ENCODE data around the gene TNS1. TPM values are rescaled to one million over a fixed set of nuclear protein-coding genes. Genes with fewer than 3 reads are reported as not detected.

Gene TNS1
- polyA plus RNA-seq, 1 of the 3 experiments (the other 2 are of a cell fraction): 12.1 TPM

DNA sequence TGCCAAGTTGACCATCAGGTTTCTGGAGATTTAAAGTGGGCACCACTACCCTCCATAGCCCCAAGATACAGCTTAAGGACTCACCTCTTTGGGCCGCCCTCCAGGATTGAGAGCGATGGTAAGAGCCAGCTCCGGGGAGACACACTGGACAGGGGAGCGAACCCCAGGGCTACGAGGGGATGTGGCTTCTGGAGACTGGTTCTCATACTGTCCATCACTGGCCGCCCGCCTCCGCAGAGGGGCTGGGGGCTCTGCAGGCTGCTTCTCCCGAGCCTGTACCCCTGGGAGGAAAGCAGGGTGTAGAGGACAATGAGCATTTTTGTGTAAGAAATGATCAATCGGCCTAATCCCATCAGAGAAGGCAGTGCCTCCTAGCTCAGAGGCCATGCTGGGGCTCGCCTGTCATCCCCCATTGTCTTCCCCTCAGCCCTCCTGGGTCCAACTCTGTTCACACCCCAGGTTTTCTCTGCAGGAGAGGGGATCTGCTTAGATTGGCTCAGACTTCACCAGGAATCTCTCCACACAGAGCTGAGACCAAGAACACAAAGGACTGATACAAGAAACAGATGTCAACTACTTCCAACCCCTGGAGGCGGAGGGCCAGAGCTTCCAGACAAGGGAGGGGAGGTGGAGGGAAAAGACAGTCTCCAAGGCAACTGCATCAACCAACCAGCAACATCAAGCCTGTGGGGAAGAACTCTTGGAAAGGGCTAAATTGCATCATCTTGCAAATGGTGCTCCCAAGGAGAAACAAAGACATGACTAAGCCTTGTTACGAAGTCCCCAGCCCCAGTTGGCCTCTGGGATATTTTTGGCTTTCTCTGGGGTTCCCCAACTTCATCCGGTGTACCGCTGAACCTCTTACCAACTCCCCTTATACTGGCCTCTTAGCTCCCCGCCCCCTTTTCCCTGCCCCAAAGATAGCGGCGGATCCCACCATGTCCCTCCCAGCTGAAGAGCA, 166.6 kb downstream of the TNS1 start (continued):
- TF ChIP-seq MEF2A (IDR thresholded peaks at IDR 0.05; ENCODE audit: borderline replicate concordance, low read depth): no peak
- no peak for TF ChIP-seq POLR2AphosphoS5 (IDR thresholded peaks at IDR 0.05; ENCODE audit: low read depth, low read length)
- no peak for TF ChIP-seq GABPA (IDR thresholded peaks at IDR 0.05; ENCODE audit: low read depth)
- no peak for TF ChIP-seq ELF1 (IDR thresholded peaks at IDR 0.05)
- no peak for TF ChIP-seq TCF12 (IDR thresholded peaks at IDR 0.05)
- TF ChIP-seq CHD2 (IDR thresholded peaks at IDR 0.05; ENCODE audit: low read length, partially characterized antibody): no peak
- TF ChIP-seq RXRA (IDR thresholded peaks at IDR 0.05; ENCODE audit: borderline replicate concordance, low read depth): no peak
- TF ChIP-seq USF2 (IDR thresholded peaks at IDR 0.05; ENCODE audit: borderline replicate concordance, low read depth, low read length): no peak

GRCh38 chr2:217834744-217835513, 167.9 kb downstream of the TNS1 start:
- H3K79me2 ChIP-seq (ENCODE audit: insufficient read depth): peaks cover 13% of the 10 kb centered on the region
- no peak overlapping the region for H3K4me2 ChIP-seq
- CTCF ChIA-PET: interaction anchor here (1.0 to 3.9 kb wide), 4 partner anchors 8 to 153 kb away, joined by 3 to 11 read pairs (median 6); no protein-coding TSS in a partner anchor

More at GRCh38 chr2:217834744-217835513, 167.9 kb downstream of the TNS1 start:
- H3F3A ChIP-seq (replicated peaks; ENCODE audit: insufficient read depth): peaks cover 5% of the 10 kb centered on the region
- H3K9me3 ChIP-seq: no peaks in the 10 kb centered on the region
- no peak overlapping the region for H3K9ac ChIP-seq
- H3K27me3 ChIP-seq (ENCODE audit: insufficient read depth): no peaks in the 10 kb centered on the region
- no peak for DNase-seq
- peaks cover 31% of the 10 kb centered on the region for H4K20me1 ChIP-seq (ENCODE audit: insufficient read depth)
- H2AFZ ChIP-seq (ENCODE audit: low read depth): no peak overlapping the region
- WGBS (ENCODE audit: low lambda C conversion rate): 94% methylated on average over 9 of the region's 11 CpGs
- peaks cover 10 to 25% of the 10 kb centered on the region in 2 experiments; a peak in 2 of 4 replicates for H3K4me1 ChIP-seq (ENCODE audit: control insufficient read depth in 1 of 2, insufficient read depth in 2 of 2, low read depth in 1 of 2, low read length in 1 of 2)
- H3K9me2 ChIP-seq: no peaks in the 10 kb centered on the region
- peaks cover 20 to 48% of the 10 kb centered on the region in 2 experiments for H3K36me3 ChIP-seq (replicated peaks in 1 of 2; ENCODE audit: control insufficient read depth in 1 of 2, insufficient read depth in 2 of 2, low read length in 1 of 2)
- H3K27ac ChIP-seq (ENCODE audit: low read depth in 2 of 2, low read length in 1 of 2): peak overlapping the region in 1 of 2 experiments; percentile 77; a peak in 1 of 4 replicates
- H3K4me3 ChIP-seq (ENCODE audit: low read depth in 2 of 2, low read length in 1 of 2): no peak overlapping the region
- POLR2A ChIA-PET: no interaction called here
- TF ChIP-seq YY1 (IDR thresholded peaks at IDR 0.05; ENCODE audit: low read depth) (no peak), RFX5 (IDR thresholded peaks at IDR 0.05; ENCODE audit: low read length) (no peak), RAD21 (IDR thresholded peaks at IDR 0.05; ENCODE audit: low read length) (no peak), JUND (IDR thresholded peaks at IDR 0.05) (no peak), GABPA (IDR thresholded peaks at IDR 0.05; ENCODE audit: low read depth) (no peak), FOSL2 (IDR thresholded peaks at IDR 0.05; ENCODE audit: borderline replicate concordance, low read depth) (no peak), FOXM1 (IDR thresholded peaks at IDR 0.05; ENCODE audit: low read depth) (no peak), SIN3A (IDR thresholded peaks at IDR 0.05; ENCODE audit: borderline replicate concordance, low read depth, low read length) (no peak), CHD2 (IDR thresholded peaks at IDR 0.05; ENCODE audit: low read length, partially characterized antibody) (no peak), GATA2 (CRISPR knock-in tag; IDR thresholded peaks at IDR 0.05) (no peak), MEF2A (IDR thresholded peaks at IDR 0.05; ENCODE audit: borderline replicate concordance, low read depth) (no peak), USF1 (IDR thresholded peaks at IDR 0.05; ENCODE audit: borderline replicate concordance, low read depth) (no peak), NFIC (IDR thresholded peaks at IDR 0.05; ENCODE audit: borderline replicate concordance) (no peak), TAF1 (IDR thresholded peaks at IDR 0.05; ENCODE audit: borderline replicate concordance, low read depth, low read length) (no peak)
- TF ChIP-seq, protein P1, sequence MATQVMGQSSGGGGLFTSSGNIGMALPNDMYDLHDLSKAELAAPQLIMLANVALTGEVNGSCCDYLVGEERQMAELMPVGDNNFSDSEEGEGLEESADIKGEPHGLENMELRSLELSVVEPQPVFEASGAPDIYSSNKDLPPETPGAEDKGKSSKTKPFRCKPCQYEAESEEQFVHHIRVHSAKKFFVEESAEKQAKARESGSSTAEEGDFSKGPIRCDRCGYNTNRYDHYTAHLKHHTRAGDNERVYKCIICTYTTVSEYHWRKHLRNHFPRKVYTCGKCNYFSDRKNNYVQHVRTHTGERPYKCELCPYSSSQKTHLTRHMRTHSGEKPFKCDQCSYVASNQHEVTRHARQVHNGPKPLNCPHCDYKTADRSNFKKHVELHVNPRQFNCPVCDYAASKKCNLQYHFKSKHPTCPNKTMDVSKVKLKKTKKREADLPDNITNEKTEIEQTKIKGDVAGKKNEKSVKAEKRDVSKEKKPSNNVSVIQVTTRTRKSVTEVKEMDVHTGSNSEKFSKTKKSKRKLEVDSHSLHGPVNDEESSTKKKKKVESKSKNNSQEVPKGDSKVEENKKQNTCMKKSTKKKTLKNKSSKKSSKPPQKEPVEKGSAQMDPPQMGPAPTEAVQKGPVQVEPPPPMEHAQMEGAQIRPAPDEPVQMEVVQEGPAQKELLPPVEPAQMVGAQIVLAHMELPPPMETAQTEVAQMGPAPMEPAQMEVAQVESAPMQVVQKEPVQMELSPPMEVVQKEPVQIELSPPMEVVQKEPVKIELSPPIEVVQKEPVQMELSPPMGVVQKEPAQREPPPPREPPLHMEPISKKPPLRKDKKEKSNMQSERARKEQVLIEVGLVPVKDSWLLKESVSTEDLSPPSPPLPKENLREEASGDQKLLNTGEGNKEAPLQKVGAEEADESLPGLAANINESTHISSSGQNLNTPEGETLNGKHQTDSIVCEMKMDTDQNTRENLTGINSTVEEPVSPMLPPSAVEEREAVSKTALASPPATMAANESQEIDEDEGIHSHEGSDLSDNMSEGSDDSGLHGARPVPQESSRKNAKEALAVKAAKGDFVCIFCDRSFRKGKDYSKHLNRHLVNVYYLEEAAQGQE (IDR thresholded peaks at IDR 0.05; ENCODE audit: low read depth, low read length): no peak
- TF ChIP-seq, protein P2, sequence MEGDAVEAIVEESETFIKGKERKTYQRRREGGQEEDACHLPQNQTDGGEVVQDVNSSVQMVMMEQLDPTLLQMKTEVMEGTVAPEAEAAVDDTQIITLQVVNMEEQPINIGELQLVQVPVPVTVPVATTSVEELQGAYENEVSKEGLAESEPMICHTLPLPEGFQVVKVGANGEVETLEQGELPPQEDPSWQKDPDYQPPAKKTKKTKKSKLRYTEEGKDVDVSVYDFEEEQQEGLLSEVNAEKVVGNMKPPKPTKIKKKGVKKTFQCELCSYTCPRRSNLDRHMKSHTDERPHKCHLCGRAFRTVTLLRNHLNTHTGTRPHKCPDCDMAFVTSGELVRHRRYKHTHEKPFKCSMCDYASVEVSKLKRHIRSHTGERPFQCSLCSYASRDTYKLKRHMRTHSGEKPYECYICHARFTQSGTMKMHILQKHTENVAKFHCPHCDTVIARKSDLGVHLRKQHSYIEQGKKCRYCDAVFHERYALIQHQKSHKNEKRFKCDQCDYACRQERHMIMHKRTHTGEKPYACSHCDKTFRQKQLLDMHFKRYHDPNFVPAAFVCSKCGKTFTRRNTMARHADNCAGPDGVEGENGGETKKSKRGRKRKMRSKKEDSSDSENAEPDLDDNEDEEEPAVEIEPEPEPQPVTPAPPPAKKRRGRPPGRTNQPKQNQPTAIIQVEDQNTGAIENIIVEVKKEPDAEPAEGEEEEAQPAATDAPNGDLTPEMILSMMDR (IDR thresholded peaks at IDR 0.05): no peak
